ENCODE results near the gene TYW3. TPM values are rescaled to one million over a fixed set of nuclear protein-coding genes. Genes with fewer than 3 reads are reported as not detected.
"Not testable (repeated sequence)": the region's sequence is repeated elsewhere in the genome, so short reads cannot be mapped to it uniquely, and the experiment has no call there.

TYW3 gene
- total RNA-seq, 4 donors from 2014 or later, result 11.1 to 14.6 (median 13.3) TPM

- H3K27ac ChIP-seq, result no peak overlapping the region
- 89 to 90% methylated on average over 6 of the region's 6 CpGs for WGBS, 2 donors
- H3K36me3 ChIP-seq, result peaks cover 0 to 32% (median 0%) of the 10 kb centered on the region in 3 donors
- TF ChIP-seq POLR2A (IDR thresholded peaks at IDR 0.05) (no peak), EP300 (IDR thresholded peaks at IDR 0.05) (no peak), CTCF (IDR thresholded peaks at IDR 0.05) (no peak)
- no peak overlapping the region for H3K4me3 ChIP-seq
- DNase-seq (ENCODE audit: low spot score in 2 of 2), result no peak
- peaks cover 0 to 26% (median 19%) of the 10 kb centered on the region in 4 donors for H3K4me1 ChIP-seq
- peaks cover 0 to 7% (median 0%) of the 10 kb centered on the region in 4 donors for H3K9me3 ChIP-seq
- no peaks in the 10 kb centered on the region for H3K27me3 ChIP-seq
These were observed 3.0 kb upstream of the TYW3 start for GRCh38 chr1:74729741-74730478.

GRCh38 chr1:74731399-74732052, 1.4 kb upstream of the TYW3 start:
- H3K4me1 ChIP-seq, result peaks cover 0 to 33% (median 19%) of the 10 kb centered on the region in 4 donors
- peak overlapping the region; percentile 56 to 83 (median 70) for H3K4me3 ChIP-seq
- H3K9me3 ChIP-seq, result no peaks in the 10 kb centered on the region
- no peaks in the 10 kb centered on the region for H3K27me3 ChIP-seq
- H3K36me3 ChIP-seq, result peaks cover 0 to 21% (median 0%) of the 10 kb centered on the region in 3 donors
- peak overlapping the region in 2 of 4 donors; percentile 4 to 55 for H3K27ac ChIP-seq
- TF ChIP-seq POLR2A (IDR thresholded peaks at IDR 0.05) (no peak), EP300 (IDR thresholded peaks at IDR 0.05) (no peak)
- DNase-seq (ENCODE audit: low spot score in 2 of 2), result no peak
- WGBS, 2 donors, result 45 to 56% methylated on average over 11 of the region's 11 CpGs

- H3K36me3 ChIP-seq, result peaks cover 0 to 27% (median 2%) of the 10 kb centered on the region in 3 donors
- WGBS, 2 donors, result 8 to 9% methylated on average over 13 to 15 of the region's 17 CpGs
- peak overlapping the region; percentile 63 to 90 (median 83) for H3K27ac ChIP-seq
- H3K9me3 ChIP-seq; H3K27me3 ChIP-seq; DNase-seq (ENCODE audit: low spot score in 2 of 2): not testable (repeated sequence)
- peak overlapping the region; percentile 56 to 83 (median 70) for H3K4me3 ChIP-seq
- peaks cover 0 to 33% (median 19%) of the 10 kb centered on the region in 4 donors for H3K4me1 ChIP-seq
These were observed 643 bp upstream of the TYW3 start for GRCh38 chr1:74732071-74732946.

GRCh38 chr1:74733604-74734484, 892 bp downstream of the TYW3 start:
- Histone ChIP-seq H3K27ac (peak overlapping the region; percentile 63 to 90 (median 83)), H3K4me1 (peaks cover 0 to 33% (median 19%) of the 10 kb centered on the region in 4 donors), H3K4me3 (peak overlapping the region; percentile 56 to 83 (median 70)), H3K9me3 (no peaks in the 10 kb centered on the region), H3K27me3 (no peaks in the 10 kb centered on the region), H3K36me3 (peaks cover 0 to 33% (median 6%) of the 10 kb centered on the region in 3 donors)
- DNase-seq (ENCODE audit: low spot score in 2 of 2), result peak in 1 of 2 donors; percentile 53
- TF ChIP-seq POLR2A (IDR thresholded peaks at IDR 0.05), result no peak
- no peak for TF ChIP-seq EP300 (IDR thresholded peaks at IDR 0.05)
- peak; percentile 44 to 72 (median 62) for TF ChIP-seq CTCF (IDR thresholded peaks at IDR 0.05)
- WGBS, 2 donors, result 20 to 22% methylated on average over 11 of the region's 11 CpGs

GRCh38 chr1:74737333-74737732, 4.4 kb downstream of the TYW3 start:
- Histone ChIP-seq H3K4me3 (no peak overlapping the region), H3K27me3 (no peaks in the 10 kb centered on the region), H3K4me1 (peaks cover 0 to 20% (median 7%) of the 10 kb centered on the region in 4 donors), H3K9me3 (no peaks in the 10 kb centered on the region), H3K36me3 (peaks cover 3 to 53% (median 10%) of the 10 kb centered on the region in 3 donors), H3K27ac (no peak overlapping the region)
- no peak for DNase-seq (ENCODE audit: low spot score in 2 of 2)
- WGBS, 2 donors, result 85 to 95% methylated on average over 4 of the region's 4 CpGs
- no peak for TF ChIP-seq EP300 (IDR thresholded peaks at IDR 0.05)
- no peak for TF ChIP-seq CTCF (IDR thresholded peaks at IDR 0.05)
- no peak for TF ChIP-seq POLR2A (IDR thresholded peaks at IDR 0.05)

GRCh38 chr1:74740307-74740980, 7.5 kb downstream of the TYW3 start:
- DNase-seq (ENCODE audit: low spot score in 2 of 2); H3K4me3 ChIP-seq; H3K4me1 ChIP-seq; H3K27ac ChIP-seq; H3K9me3 ChIP-seq; H3K27me3 ChIP-seq: not testable (repeated sequence)
- peaks cover 5 to 84% (median 18%) of the 10 kb centered on the region in 3 donors for H3K36me3 ChIP-seq
- WGBS, 2 donors, result 88 to 94% methylated on average over 13 of the region's 13 CpGs

GRCh38 chr1:74745247-74745646, 12.3 kb downstream of the TYW3 start:
- not testable (repeated sequence) for H3K27ac ChIP-seq; H3K9me3 ChIP-seq; H3K4me1 ChIP-seq; H3K4me3 ChIP-seq; DNase-seq (ENCODE audit: low spot score in 2 of 2); H3K27me3 ChIP-seq
- H3K36me3 ChIP-seq, result peaks cover 2 to 95% (median 11%) of the 10 kb centered on the region in 3 donors
- WGBS, 2 donors, result 96 to 97% methylated on average over 6 of the region's 6 CpGs

All from tibial nerve (tissue), 4 donors.